Fibroblast of lung (primary cell): Measurements from ENCODE around the gene TRIP6. TPM values are rescaled to one million over a fixed set of nuclear protein-coding genes. Genes with fewer than 3 reads are reported as not detected.

Experiments
- DNase-seq, 2 donors: peaks; one replicate each; pipeline versions ENCODE4 v3.0.0 to v3.0.0-alpha.2; 2010; ENCODE audit warnings: low read depth in 2 of 2
- H2AFZ ChIP-seq: 2 replicates; pipeline ENCODE4 v1.5.1; 2012; ENCODE audit warnings: low read length, control low read depth, inconsistent platforms
- H3K27ac ChIP-seq: 2 replicates; pipeline ENCODE4 v1.5.1; 2011; ENCODE audit warnings: low read length, control low read depth; ENCODE audit not compliant: insufficient read depth
- H3K27me3 ChIP-seq: 2 replicates; pipeline ENCODE4 v1.5.1; 2011; ENCODE audit warnings: mild to moderate bottlenecking, low read length; ENCODE audit not compliant: control insufficient read depth, insufficient read depth
- H3K36me3 ChIP-seq: 2 replicates; pipeline ENCODE4 v1.5.1; 2011; ENCODE audit warnings: low read length; ENCODE audit not compliant: control insufficient read depth, insufficient read depth
- H3K4me1 ChIP-seq: 2 replicates; pipeline ENCODE4 v1.5.1; 2011; ENCODE audit warnings: low read length; ENCODE audit not compliant: control insufficient read depth, insufficient read depth; ENCODE audit errors: extremely low read depth
- H3K4me2 ChIP-seq: 2 replicates; pipeline ENCODE4 v1.5.1; 2011; ENCODE audit warnings: low read length, control low read depth; ENCODE audit not compliant: insufficient read depth; ENCODE audit errors: extremely low read depth
- H3K4me3 ChIP-seq, 4 experiments: fragments of 200-600 bp in 1 of 4; sonication (generic) in 1 of 4; replicated peaks in 1 of 4; 2 replicates each; pipeline ENCODE4 v1.5.1; 2011 to 2016; ENCODE audit warnings: low read length in 4 of 4, low read depth in 3 of 4, mild to moderate bottlenecking in 3 of 4, control low read depth in 2 of 4, inconsistent platforms in 1 of 4, mixed read lengths in 1 of 4; ENCODE audit not compliant: insufficient read depth in 1 of 4; ENCODE audit errors: control extremely low read depth in 1 of 4
- H3K79me2 ChIP-seq: 2 replicates; pipeline ENCODE4 v1.5.1; 2012; ENCODE audit warnings: mild to moderate bottlenecking, low read length, inconsistent platforms; ENCODE audit not compliant: control insufficient read depth, insufficient read depth
- H3K9ac ChIP-seq: 2 replicates; pipeline ENCODE4 v1.5.1; 2011; ENCODE audit warnings: mild to moderate bottlenecking, low read length, control low read depth; ENCODE audit not compliant: insufficient read depth
- H3K9me3 ChIP-seq: 2 replicates; pipeline ENCODE4 v1.5.1; 2012; ENCODE audit warnings: low read depth, low read length; ENCODE audit not compliant: control insufficient read depth, insufficient read depth
- H4K20me1 ChIP-seq: 2 replicates; pipeline ENCODE4 v1.5.1; 2011; ENCODE audit warnings: low read length; ENCODE audit not compliant: control insufficient read depth, insufficient read depth; ENCODE audit errors: extremely low read depth
- EZH2 ChIP-seq: IDR thresholded peaks from 2 replicates; pipeline ENCODE4 v1.5.1; 2012; ENCODE audit warnings: low read length, control low read depth, mild to moderate bottlenecking; ENCODE audit errors: missing control alignments
- polyA plus RNA-seq, 2 donors: library from polyadenylated mRNA; depleted of rRNA in 1 of 2; stranded (reverse) in 1 of 2; unstranded in 1 of 2; fragments of >200 nt; gene quantifications; 2 replicates each; pipeline ENCODE4 v1.2.1, GENCODE V29; 2011 to 2012; ENCODE audit warnings: missing spikeins in 1 of 2
- total RNA-seq: library from RNA; depleted of rRNA; stranded (reverse); fragments of >200 nt; gene quantifications from 2 replicates; pipeline ENCODE4 v1.2.1, GENCODE V29; 2014
- TF ChIP-seq, protein P1 (sequence below), 2 donors: IDR thresholded peaks in 1 of 2; conservative IDR thresholded peaks in 1 of 2; 1 replicate in 1 of 2; 2 replicates in 1 of 2; pipeline ENCODE4 v1.5.1; 2011 to 2012; ENCODE audit warnings: low read length in 2 of 2, control low read depth in 1 of 2, inconsistent platforms in 1 of 2, low read depth in 1 of 2, mild to moderate bottlenecking in 1 of 2

TRIP6 gene
- total and polyA plus RNA-seq, 2 donors (not counting 1 experiment from before 2014, with no cell fraction given) = 76.2 to 96.1 TPM

DNA sequence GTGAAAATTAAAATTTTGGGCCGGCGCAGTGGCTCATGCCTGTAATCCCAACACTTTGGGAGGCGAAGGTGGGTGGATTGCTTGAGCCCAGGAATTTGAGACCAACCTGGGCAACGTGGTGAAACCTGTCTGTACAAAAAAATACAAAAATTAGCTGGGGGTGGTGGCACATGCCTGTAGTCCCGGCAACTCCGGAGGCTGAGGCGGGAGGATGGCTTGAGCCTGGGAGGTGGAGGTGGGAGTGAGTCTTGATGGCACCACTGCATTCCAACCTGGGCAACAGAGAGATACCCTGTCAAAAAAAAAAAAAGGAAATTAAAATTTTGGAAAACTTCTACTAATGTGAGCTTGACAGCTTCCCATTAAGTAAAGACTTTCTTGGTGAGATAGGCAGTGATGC is 10.8 kb downstream of the TRIP6 start:
- no peaks in the 10 kb centered on the region for H3K27me3 ChIP-seq
- H3K27ac ChIP-seq = no peak overlapping the region
- no peak overlapping the region for H3K9ac ChIP-seq
- no peaks in the 10 kb centered on the region for H3K9me3 ChIP-seq
- TF ChIP-seq EZH2 = no peak
- TF ChIP-seq, protein P1, sequence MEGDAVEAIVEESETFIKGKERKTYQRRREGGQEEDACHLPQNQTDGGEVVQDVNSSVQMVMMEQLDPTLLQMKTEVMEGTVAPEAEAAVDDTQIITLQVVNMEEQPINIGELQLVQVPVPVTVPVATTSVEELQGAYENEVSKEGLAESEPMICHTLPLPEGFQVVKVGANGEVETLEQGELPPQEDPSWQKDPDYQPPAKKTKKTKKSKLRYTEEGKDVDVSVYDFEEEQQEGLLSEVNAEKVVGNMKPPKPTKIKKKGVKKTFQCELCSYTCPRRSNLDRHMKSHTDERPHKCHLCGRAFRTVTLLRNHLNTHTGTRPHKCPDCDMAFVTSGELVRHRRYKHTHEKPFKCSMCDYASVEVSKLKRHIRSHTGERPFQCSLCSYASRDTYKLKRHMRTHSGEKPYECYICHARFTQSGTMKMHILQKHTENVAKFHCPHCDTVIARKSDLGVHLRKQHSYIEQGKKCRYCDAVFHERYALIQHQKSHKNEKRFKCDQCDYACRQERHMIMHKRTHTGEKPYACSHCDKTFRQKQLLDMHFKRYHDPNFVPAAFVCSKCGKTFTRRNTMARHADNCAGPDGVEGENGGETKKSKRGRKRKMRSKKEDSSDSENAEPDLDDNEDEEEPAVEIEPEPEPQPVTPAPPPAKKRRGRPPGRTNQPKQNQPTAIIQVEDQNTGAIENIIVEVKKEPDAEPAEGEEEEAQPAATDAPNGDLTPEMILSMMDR (conservative IDR thresholded peaks at IDR 0.05 in 1 of 2, IDR thresholded peaks at IDR 0.05 in 1 of 2; ENCODE audit: low read depth in 1 of 2, low read length in 2 of 2) = no peak
- no peak for DNase-seq
- peaks cover 27% of the 10 kb centered on the region for H3K36me3 ChIP-seq
- H3K4me1 ChIP-seq = peaks cover 6% of the 10 kb centered on the region
- peaks cover 70% of the 10 kb centered on the region for H3K79me2 ChIP-seq
- no peak overlapping the region for H3K4me2 ChIP-seq
- H4K20me1 ChIP-seq = no peaks in the 10 kb centered on the region
- H3K4me3 ChIP-seq = no peak overlapping the region
- no peak overlapping the region for H2AFZ ChIP-seq

DNA sequence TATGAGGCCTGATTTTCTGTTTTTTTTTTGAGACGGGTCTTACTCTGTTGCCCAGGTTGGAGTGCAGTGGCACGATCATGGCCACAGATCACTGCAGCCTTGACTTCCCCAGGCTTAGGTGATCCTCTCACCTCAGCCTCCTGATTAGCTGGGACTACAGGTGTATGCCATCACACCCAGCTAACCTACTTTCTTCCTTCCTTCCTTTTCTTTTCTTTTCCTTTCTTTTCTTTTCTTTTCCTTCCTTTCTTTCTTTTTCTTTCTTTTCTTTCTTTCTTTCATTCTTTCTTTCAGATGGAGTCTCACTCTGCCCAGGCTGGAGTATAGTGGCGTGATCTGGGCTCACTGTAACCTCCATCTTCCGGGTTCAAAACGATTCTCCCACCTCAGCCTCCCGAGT is 11.5 kb downstream of the TRIP6 start:
- H3K9ac ChIP-seq = no peak overlapping the region
- H4K20me1 ChIP-seq = no peaks in the 10 kb centered on the region

DNA sequence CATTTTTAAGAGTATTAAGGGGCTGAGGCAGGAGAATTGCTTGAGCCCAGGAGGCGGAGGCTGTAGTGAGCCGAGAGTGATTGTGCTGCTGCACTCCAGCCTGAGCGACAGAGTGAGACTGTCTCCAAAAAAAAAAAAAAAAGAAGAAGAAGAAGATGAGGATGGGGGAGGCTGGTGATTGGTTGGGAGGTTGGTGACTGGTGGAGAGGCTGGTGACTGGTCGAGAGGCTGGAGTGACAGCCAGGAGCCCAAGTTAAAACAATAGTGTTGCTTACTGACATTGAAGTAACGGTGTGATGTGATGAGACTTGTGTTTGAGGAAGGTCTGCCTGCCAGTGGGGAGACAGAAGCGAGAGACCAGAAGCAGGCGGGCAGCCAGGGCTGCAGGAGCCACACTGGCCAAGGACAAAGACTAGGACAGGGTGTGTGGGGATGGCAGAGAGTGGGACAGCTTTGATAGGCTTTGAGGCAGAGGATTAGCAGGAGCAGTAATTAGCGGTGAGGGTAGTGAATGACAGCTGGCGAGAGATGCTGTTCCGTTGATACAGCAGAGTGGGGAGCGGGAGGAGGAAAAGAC is 12.6 kb downstream of the TRIP6 start:
- Histone ChIP-seq H3K4me1 (peaks cover 6% of the 10 kb centered on the region), H3K4me3 (no peak overlapping the region), H4K20me1 (no peaks in the 10 kb centered on the region), H3K27me3 (no peaks in the 10 kb centered on the region), H3K9me3 (no peaks in the 10 kb centered on the region), H2AFZ (no peak overlapping the region), H3K27ac (no peak overlapping the region), H3K4me2 (no peak overlapping the region), H3K36me3 (peaks cover 32% of the 10 kb centered on the region), H3K79me2 (peaks cover 70% of the 10 kb centered on the region), H3K9ac (no peak overlapping the region)
- no peak for DNase-seq
- TF ChIP-seq, protein P1 (conservative IDR thresholded peaks at IDR 0.05 in 1 of 2, IDR thresholded peaks at IDR 0.05 in 1 of 2; ENCODE audit: low read depth in 1 of 2, low read length in 2 of 2) = no peak
- no peak for TF ChIP-seq EZH2

More for the DNA sequence above, 11.5 kb downstream of the TRIP6 start:
- Histone ChIP-seq H3K9me3 (no peaks in the 10 kb centered on the region), H3K4me2 (no peak overlapping the region), H3K27ac (no peak overlapping the region), H3K4me3 (no peak overlapping the region), H3K27me3 (no peaks in the 10 kb centered on the region), H2AFZ (no peak overlapping the region), H3K36me3 (peaks cover 28% of the 10 kb centered on the region), H3K79me2 (peaks cover 70% of the 10 kb centered on the region), H3K4me1 (peaks cover 6% of the 10 kb centered on the region)
- DNase-seq = no peak
- TF ChIP-seq, protein P1 (conservative IDR thresholded peaks at IDR 0.05 in 1 of 2, IDR thresholded peaks at IDR 0.05 in 1 of 2; ENCODE audit: low read depth in 1 of 2, low read length in 2 of 2) = no peak
